ENCODE data around the gene CD86. TPM values are rescaled to one million over a fixed set of nuclear protein-coding genes. Genes with fewer than 3 reads are reported as not detected.

Gene CD86
- polyA plus RNA-seq, 3 donors, result 75.7 to 321 (median 273) TPM

- no peaks in the 10 kb centered on the region for H3K9me3 ChIP-seq (replicated peaks in 1 of 2; ENCODE audit: control insufficient read depth in 1 of 2, insufficient read depth in 1 of 2, low read length in 2 of 2)
- peak overlapping the region; percentile 15 to 95 for H3K27ac ChIP-seq (ENCODE audit: low read depth in 1 of 2, low read length in 2 of 2)
- DNase-seq, result peak; percentile 87 to 89 (median 88)
- 21% methylated on average over 3 of the region's 4 CpGs for WGBS (ENCODE audit: insufficient coverage)
- H4K20me1 ChIP-seq (ENCODE audit: insufficient read depth, low read length), result no peaks in the 10 kb centered on the region
- H3K4me3 ChIP-seq (replicated peaks in 1 of 3; ENCODE audit: low read depth in 2 of 3, low read length in 3 of 3), result peak overlapping the region in 1 of 3 experiments; percentile 23
- H3K79me2 ChIP-seq (ENCODE audit: insufficient read depth, low read length), result peaks cover 88% of the 10 kb centered on the region
- H3K4me1 Mint-ChIP-seq, result peaks cover 78% of the 10 kb centered on the region
- H3K36me3 ChIP-seq (replicated peaks in 1 of 2; ENCODE audit: control insufficient read depth in 1 of 2, insufficient read depth in 2 of 2, low read length in 2 of 2), result no peaks in the 10 kb centered on the region
- intact Hi-C loops (cut with micrococcal nuclease), result no loop called here
- TF ChIP-seq, protein P1, sequence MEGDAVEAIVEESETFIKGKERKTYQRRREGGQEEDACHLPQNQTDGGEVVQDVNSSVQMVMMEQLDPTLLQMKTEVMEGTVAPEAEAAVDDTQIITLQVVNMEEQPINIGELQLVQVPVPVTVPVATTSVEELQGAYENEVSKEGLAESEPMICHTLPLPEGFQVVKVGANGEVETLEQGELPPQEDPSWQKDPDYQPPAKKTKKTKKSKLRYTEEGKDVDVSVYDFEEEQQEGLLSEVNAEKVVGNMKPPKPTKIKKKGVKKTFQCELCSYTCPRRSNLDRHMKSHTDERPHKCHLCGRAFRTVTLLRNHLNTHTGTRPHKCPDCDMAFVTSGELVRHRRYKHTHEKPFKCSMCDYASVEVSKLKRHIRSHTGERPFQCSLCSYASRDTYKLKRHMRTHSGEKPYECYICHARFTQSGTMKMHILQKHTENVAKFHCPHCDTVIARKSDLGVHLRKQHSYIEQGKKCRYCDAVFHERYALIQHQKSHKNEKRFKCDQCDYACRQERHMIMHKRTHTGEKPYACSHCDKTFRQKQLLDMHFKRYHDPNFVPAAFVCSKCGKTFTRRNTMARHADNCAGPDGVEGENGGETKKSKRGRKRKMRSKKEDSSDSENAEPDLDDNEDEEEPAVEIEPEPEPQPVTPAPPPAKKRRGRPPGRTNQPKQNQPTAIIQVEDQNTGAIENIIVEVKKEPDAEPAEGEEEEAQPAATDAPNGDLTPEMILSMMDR (IDR thresholded peaks at IDR 0.05), result no peak
- H3K27me3 Mint-ChIP-seq (ENCODE audit: low read depth in 3 of 3), result peaks cover 0 to 2% (median 0%) of the 10 kb centered on the region in 3 donors
- H3K27ac Mint-ChIP-seq, result peak overlapping the region; percentile 98 to 100 (median 99)
- peaks cover 78 to 93% of the 10 kb centered on the region in 2 donors for H3K4me1 ChIP-seq (ENCODE audit: control insufficient read depth in 1 of 2, insufficient read depth in 2 of 2, low read length in 2 of 2)
- H3K4me3 Mint-ChIP-seq, result peak overlapping the region; percentile 53 to 79
- H3K4me2 ChIP-seq (replicated peaks; ENCODE audit: extremely low read depth, low read length, poor library complexity, severe bottlenecking), result peak overlapping the region; percentile 25
- no peaks in the 10 kb centered on the region for H3K27me3 ChIP-seq (ENCODE audit: control insufficient read depth in 2 of 2, insufficient read depth in 2 of 2, low read length in 2 of 2)
- no peaks in the 10 kb centered on the region for H3K9me3 Mint-ChIP-seq
- H2AFZ ChIP-seq (ENCODE audit: insufficient read depth, low read depth, low read length, poor library complexity, severe bottlenecking), result no peak overlapping the region
- peak overlapping the region; percentile 47 for H3K9ac ChIP-seq (ENCODE audit: insufficient read depth, low read length, poor library complexity, severe bottlenecking)
- peaks cover 34 to 35% of the 10 kb centered on the region in 2 donors for H3K36me3 Mint-ChIP-seq
These were observed 9.2 kb downstream of the CD86 start for GRCh38 chr3:122064326-122064725.

- H3K9me3 Mint-ChIP-seq, result no peaks in the 10 kb centered on the region
- 0% methylated on average over 5 of the region's 6 CpGs for WGBS (ENCODE audit: insufficient coverage)
- no peaks in the 10 kb centered on the region for H3K9me3 ChIP-seq (replicated peaks in 1 of 2; ENCODE audit: control insufficient read depth in 1 of 2, insufficient read depth in 1 of 2, low read length in 2 of 2)
- peak overlapping the region; percentile 30 to 95 for H3K27ac ChIP-seq (ENCODE audit: low read depth in 1 of 2, low read length in 2 of 2)
- H3K4me2 ChIP-seq (replicated peaks; ENCODE audit: extremely low read depth, low read length, poor library complexity, severe bottlenecking), result peak overlapping the region; percentile 77
- peak overlapping the region in 2 of 3 experiments; percentile 25 to 71 for H3K4me3 ChIP-seq (replicated peaks in 1 of 3; ENCODE audit: low read depth in 2 of 3, low read length in 3 of 3)
- no peaks in the 10 kb centered on the region for H3K36me3 ChIP-seq (replicated peaks in 1 of 2; ENCODE audit: control insufficient read depth in 1 of 2, insufficient read depth in 2 of 2, low read length in 2 of 2)
- intact Hi-C loops (cut with micrococcal nuclease), result no loop called here
- no peak overlapping the region for H3K9ac ChIP-seq (ENCODE audit: insufficient read depth, low read length, poor library complexity, severe bottlenecking)
- peak overlapping the region; percentile 65 to 86 for H3K4me3 Mint-ChIP-seq
- H3K27me3 ChIP-seq (ENCODE audit: control insufficient read depth in 2 of 2, insufficient read depth in 2 of 2, low read length in 2 of 2), result no peaks in the 10 kb centered on the region
- H3K27me3 Mint-ChIP-seq (ENCODE audit: low read depth in 3 of 3), result no peaks in the 10 kb centered on the region
- no peak overlapping the region for H2AFZ ChIP-seq (ENCODE audit: insufficient read depth, low read depth, low read length, poor library complexity, severe bottlenecking)
- TF ChIP-seq, protein P1 (IDR thresholded peaks at IDR 0.05), result no peak
- H3K79me2 ChIP-seq (ENCODE audit: insufficient read depth, low read length), result peaks cover 88% of the 10 kb centered on the region
- no peaks in the 10 kb centered on the region for H4K20me1 ChIP-seq (ENCODE audit: insufficient read depth, low read length)
- H3K4me1 ChIP-seq (ENCODE audit: control insufficient read depth in 1 of 2, insufficient read depth in 2 of 2, low read length in 2 of 2), result peaks cover 72 to 90% of the 10 kb centered on the region in 2 donors
- peak overlapping the region; percentile 92 to 100 (median 98) for H3K27ac Mint-ChIP-seq
- DNase-seq, result peak in 2 of 3 donors; percentile 45 to 51
- peaks cover 24 to 29% of the 10 kb centered on the region in 2 donors for H3K36me3 Mint-ChIP-seq
- H3K4me1 Mint-ChIP-seq, result peaks cover 76% of the 10 kb centered on the region
These were observed 11.4 kb downstream of the CD86 start for GRCh38 chr3:122066331-122067213.

Measured in CD14-positive monocyte (primary cell).